IMR-90 (cell line): ENCODE measurements around the gene CRACDL. TPM values are rescaled to one million over a fixed set of nuclear protein-coding genes. Genes with fewer than 3 reads are reported as not detected.

Source experiments
- ATAC-seq: fragments of 200-7000 bp; cut with Tn5 transposase; 2 replicates; pipeline ENCODE4 v1.9.1; 2020; ENCODE audit warnings: low read depth, mild to moderate bottlenecking, moderate library complexity
- BruUV-seq: library from RNA; stranded (reverse); fragments of 400-500 nt; replicated peaks from 2 replicates; lab custom pipeline; 2021; lab: Mats Ljungman, UMichigan
- CTCF ChIA-PET: fragments of 300-600 bp; formaldehyde crosslinking; extraction: SDS; loops from one replicate; lab custom pipeline; 2021; ENCODE audit warnings: antibody characterized with exemption; lab: Yijun Ruan, JAX
- POLR2A ChIA-PET: fragments of 300-600 bp; sonication (Branson Sonifier 250); formaldehyde crosslinking; loops from one replicate; lab custom pipeline; 2022; ENCODE audit warnings: antibody characterized with exemption; ENCODE audit not compliant: unreplicated experiment; lab: Charles Lee
- DNase-seq: peaks from one replicate; pipeline ENCODE4 v3.0.0; 2013
- H2AFZ ChIP-seq: replicated peaks from 2 replicates; pipeline ENCODE3; 2013; ENCODE audit warnings: low read length, mild to moderate bottlenecking; ENCODE audit not compliant: poor library complexity
- H2AK5ac ChIP-seq: 2 replicates; pipeline ENCODE4 v1.6.1; 2013; ENCODE audit warnings: low read depth, low read length, inconsistent platforms
- H2AK9ac ChIP-seq: replicated peaks from 2 replicates; pipeline ENCODE3; 2013; ENCODE audit warnings: mild to moderate bottlenecking, low read depth, low read length, moderate library complexity; ENCODE audit not compliant: poor library complexity
- H2BK120ac ChIP-seq: 2 replicates; pipeline ENCODE4 v1.6.1; 2013; ENCODE audit warnings: low read depth, low read length, inconsistent platforms
- H2BK15ac ChIP-seq: 3 replicates; pipeline ENCODE4 v1.6.1; 2013; ENCODE audit warnings: low read depth, low read length, inconsistent platforms
- H2BK20ac ChIP-seq: 2 replicates; pipeline ENCODE4 v1.6.1; 2013; ENCODE audit warnings: low read depth, mild to moderate bottlenecking, inconsistent platforms, low read length, moderate library complexity
- H2BK5ac ChIP-seq: 2 replicates; pipeline ENCODE4 v1.6.1; 2013; ENCODE audit warnings: mild to moderate bottlenecking, low read depth, low read length, inconsistent platforms; ENCODE audit not compliant: poor library complexity, severe bottlenecking
- H3K14ac ChIP-seq: replicated peaks from 2 replicates; pipeline ENCODE4 v1.6.1; 2013; ENCODE audit warnings: low read depth, low read length, inconsistent platforms
- H3K18ac ChIP-seq: 2 replicates; pipeline ENCODE4 v1.6.1; 2013; ENCODE audit warnings: low read depth, low read length, control low read depth
- H3K23ac ChIP-seq: 2 replicates; pipeline ENCODE4 v1.6.1; 2013; ENCODE audit warnings: low read depth, low read length, inconsistent platforms
- H3K27ac ChIP-seq: 2 replicates; pipeline ENCODE4 v1.5.1; 2013; ENCODE audit warnings: mild to moderate bottlenecking, control low read depth, low read length; ENCODE audit not compliant: insufficient read depth
- H3K27me3 ChIP-seq: 2 replicates; pipeline ENCODE4 v1.6.1; 2013; ENCODE audit warnings: low read length; ENCODE audit not compliant: control insufficient read depth, insufficient read depth
- H3K36me3 ChIP-seq: 2 replicates; pipeline ENCODE4 v1.6.1; 2013; ENCODE audit warnings: low read length, mixed read lengths; ENCODE audit not compliant: control insufficient read depth, insufficient read depth
- H3K4ac ChIP-seq: 2 replicates; pipeline ENCODE4 v1.6.1; 2013; ENCODE audit warnings: low read depth, low read length, inconsistent platforms
- H3K4me1 ChIP-seq: 2 replicates; pipeline ENCODE4 v1.6.1; 2013; ENCODE audit warnings: low read length, mixed read lengths; ENCODE audit not compliant: control insufficient read depth, insufficient read depth
- H3K4me2 ChIP-seq: 2 replicates; pipeline ENCODE4 v1.6.1; 2013; ENCODE audit warnings: low read depth, mild to moderate bottlenecking, control low read depth, low read length, moderate library complexity
- H3K4me3 ChIP-seq: 2 replicates; pipeline ENCODE4 v1.5.1; 2013; ENCODE audit warnings: low read depth, mild to moderate bottlenecking, control low read depth, low read length, moderate library complexity; ENCODE audit not compliant: insufficient read depth
- H3K56ac ChIP-seq: 2 replicates; pipeline ENCODE4 v1.6.1; 2013; ENCODE audit warnings: low read length, inconsistent platforms; ENCODE audit not compliant: insufficient read depth; ENCODE audit errors: extremely low read depth
- H3K79me1 ChIP-seq, 2 experiments: 2 replicates each; pipeline ENCODE4 v1.6.1; 2013; ENCODE audit warnings: low read length in 2 of 2, inconsistent platforms in 1 of 2, low read depth in 1 of 2
- H3K9ac ChIP-seq: 2 replicates; pipeline ENCODE4 v1.6.1; 2013; ENCODE audit warnings: low read depth, low read length, control low read depth
- H3K9me1 ChIP-seq: 2 replicates; pipeline ENCODE4 v1.6.1; 2013; ENCODE audit warnings: low read length, inconsistent platforms; ENCODE audit not compliant: insufficient read depth
- H3K9me3 ChIP-seq: 2 replicates; pipeline ENCODE4 v1.6.1; 2013; ENCODE audit warnings: low read length; ENCODE audit not compliant: control insufficient read depth, insufficient read depth
- H4K20me1 ChIP-seq: 2 replicates; pipeline ENCODE4 v1.6.1; 2013; ENCODE audit warnings: low read length, inconsistent platforms; ENCODE audit not compliant: insufficient read depth
- H4K5ac ChIP-seq: 2 replicates; pipeline ENCODE4 v1.6.1; 2013; ENCODE audit warnings: mild to moderate bottlenecking, low read depth, low read length, control low read depth
- H4K8ac ChIP-seq, 2 experiments: 2 replicates each; pipeline ENCODE4 v1.6.1; 2013; ENCODE audit warnings: low read depth in 2 of 2, low read length in 2 of 2, control low read depth in 1 of 2, inconsistent platforms in 1 of 2
- H4K91ac ChIP-seq: 2 replicates; pipeline ENCODE4 v1.6.1; 2013; ENCODE audit warnings: low read depth, low read length, inconsistent platforms; ENCODE audit not compliant: insufficient read depth
- RCOR1 ChIP-seq: IDR thresholded peaks from 2 replicates; pipeline ENCODE4 v1.6.1; 2012; ENCODE audit warnings: mild to moderate bottlenecking, low read length, improper control_type of control experiment; ENCODE audit not compliant: insufficient replicate concordance
- WGBS, 2 experiments: methylation state at CpG; one replicate each; pipeline versions ENCODE4 v1.1.5 to v1.1.7; 2013; ENCODE audit warnings: missing lambda C conversion rate in 2 of 2; ENCODE audit not compliant: insufficient read length in 1 of 2; ENCODE audit errors: extremely low coverage in 2 of 2; 5-methylcytosine and 5-hydroxymethylcytosine counted together
- dilution Hi-C: fragments of 300-500 bp; cut with HindIII; formaldehyde crosslinking; loops from one replicate; pipeline ENCODE4 v1.14.3; 2018; ENCODE audit warnings: low sequenced_read_pairs; ENCODE audit not compliant: unreplicated experiment
- in situ Hi-C: fragments of 300-500 bp; cut with MboI; formaldehyde crosslinking; loops from 3 replicates; pipeline ENCODE4 v1.14.3; 2019; ENCODE audit warnings: low sequenced_read_pairs, inconsistent platforms, mixed read lengths
- intact Hi-C: fragments of 100-400 bp; cut with micrococcal nuclease; formaldehyde crosslinking; loops from 2 replicates; pipeline ENCODE4 v1.10.0; 2022
- polyA plus RNA-seq, 3 experiments: library from polyadenylated mRNA; depleted of rRNA; stranded (reverse); fragments of >200 nt; gene quantifications; 2 replicates each; pipeline ENCODE4 v1.2.3, GENCODE V29; 2012; ENCODE audit warnings: low replicate concordance in 1 of 3
- total RNA-seq: library from RNA; depleted of rRNA; stranded (reverse); fragments of >200 nt; gene quantifications from 2 replicates; pipeline ENCODE4 v1.2.3, GENCODE V29; 2012

CRACDL gene
- total and polyA plus RNA-seq, 2 of the 4 experiments (the other 2 are of a cell fraction), result not detected

- dilution Hi-C loops, result no loop called here
- no peak overlapping the region for H2AK9ac ChIP-seq
- H3K4ac ChIP-seq, result no peak overlapping the region
- ATAC-seq (no peak), DNase-seq (peak; percentile 41)
- no peak overlapping the region for H2AK5ac ChIP-seq
- no peak overlapping the region for H4K8ac ChIP-seq
- no peak overlapping the region for H3K23ac ChIP-seq
- H3K4me2 ChIP-seq, result no peak overlapping the region
- H4K5ac ChIP-seq, result no peak overlapping the region
- no peak overlapping the region for H2BK120ac ChIP-seq
- H3K79me1 ChIP-seq, result no peaks in the 10 kb centered on the region
- no peak overlapping the region for H3K9ac ChIP-seq
- H3K18ac ChIP-seq, result no peak overlapping the region
- H3K27ac ChIP-seq, result no peak overlapping the region
- peaks cover 6% of the 10 kb centered on the region for H3K27me3 ChIP-seq
- BruUV-seq, result no TSS peak
- H3K4me3 ChIP-seq, result no peak overlapping the region
- in situ Hi-C loops, result no loop called here
- no peaks in the 10 kb centered on the region for H3K36me3 ChIP-seq
- H2BK20ac ChIP-seq, result no peak overlapping the region
- H3K14ac ChIP-seq, result no peak overlapping the region
- no peaks in the 10 kb centered on the region for H4K20me1 ChIP-seq
- no peaks in the 10 kb centered on the region for H3K9me3 ChIP-seq
- peaks cover 3% of the 10 kb centered on the region; the same call in 1 of the 2 replicates for H3K4me1 ChIP-seq
- H2BK15ac ChIP-seq, result no peak overlapping the region
- ChIA-PET CTCF (no interaction called here), POLR2A (no interaction called here)
- H3K56ac ChIP-seq, result no peak overlapping the region
- no peak overlapping the region for H2AFZ ChIP-seq
- H4K91ac ChIP-seq, result no peak overlapping the region
- TF ChIP-seq RCOR1, result no peak
- intact Hi-C loops, result no loop called here
- H2BK5ac ChIP-seq, result no peak overlapping the region
- H3K9me1 ChIP-seq, result no peaks in the 10 kb centered on the region
- WGBS, 2 experiments, result 70% methylated on average over 4 of the region's 9 CpGs; no CpG with 5 or more reads in 1 of the 2 experiments
Measured at GRCh38 chr2:98915751-98916358, 20.2 kb downstream of the CRACDL start.
